OCI-LY3 (cell line): ENCODE results near the gene PYHIN1.

Source experiments
- CTCF ChIP-seq: fragments of 200-600, 300-600 bp; sonication (generic); IDR thresholded peaks from 2 replicates; pipeline ENCODE4 v1.5.1; 2014; ENCODE audit warnings: antibody characterized with exemption, low read length, low read depth
- EZH2phosphoT487 ChIP-seq: fragments of 200-600 bp; shearing (Covaris generic); IDR thresholded peaks from 2 replicates; pipeline ENCODE4 v1.6.1; 2018; ENCODE audit warnings: antibody characterized with exemption, mixed run types, low read depth

- TF ChIP-seq EZH2phosphoT487, result no peak
- TF ChIP-seq CTCF, result no peak
Observed at GRCh38 chr1:159015440-159015909, 84.1 kb downstream of the PYHIN1 start.
